ENCODE data around the gene SIAH1. TPM values are rescaled to one million over a fixed set of nuclear protein-coding genes. Genes with fewer than 3 reads are reported as not detected.
"Not testable (repeated sequence)": the region's sequence is repeated elsewhere in the genome, so short reads cannot be mapped to it uniquely, and the experiment has no call there.

The SIAH1 gene
- total RNA-seq, 1 donor from 2014 or later, result 24.4 TPM

GRCh38 chr16:48317614-48318315, 67.4 kb downstream of the SIAH1 start:
- H3K27me3 ChIP-seq (ENCODE audit: insufficient read depth, low read length), result no peaks in the 10 kb centered on the region
- H4K20me1 ChIP-seq (ENCODE audit: insufficient read depth, low read length), result peaks cover 46% of the 10 kb centered on the region
- H3K36me3 ChIP-seq (ENCODE audit: insufficient read depth, low read length), result no peaks in the 10 kb centered on the region
- peaks cover 6% of the 10 kb centered on the region for H3K9me3 Mint-ChIP-seq (ENCODE audit: unreplicated experiment)
- peak overlapping the region; percentile 85 for H3K27ac Mint-ChIP-seq (ENCODE audit: unreplicated experiment)
- no peaks in the 10 kb centered on the region for H3K27me3 Mint-ChIP-seq (ENCODE audit: low read depth, unreplicated experiment)
- H3K79me2 ChIP-seq (ENCODE audit: insufficient read depth, low read length), result peaks cover 3% of the 10 kb centered on the region
- H3K4me3 ChIP-seq (ENCODE audit: insufficient read depth, low read depth, low read length), result no peak overlapping the region
- TF ChIP-seq, protein P1, sequence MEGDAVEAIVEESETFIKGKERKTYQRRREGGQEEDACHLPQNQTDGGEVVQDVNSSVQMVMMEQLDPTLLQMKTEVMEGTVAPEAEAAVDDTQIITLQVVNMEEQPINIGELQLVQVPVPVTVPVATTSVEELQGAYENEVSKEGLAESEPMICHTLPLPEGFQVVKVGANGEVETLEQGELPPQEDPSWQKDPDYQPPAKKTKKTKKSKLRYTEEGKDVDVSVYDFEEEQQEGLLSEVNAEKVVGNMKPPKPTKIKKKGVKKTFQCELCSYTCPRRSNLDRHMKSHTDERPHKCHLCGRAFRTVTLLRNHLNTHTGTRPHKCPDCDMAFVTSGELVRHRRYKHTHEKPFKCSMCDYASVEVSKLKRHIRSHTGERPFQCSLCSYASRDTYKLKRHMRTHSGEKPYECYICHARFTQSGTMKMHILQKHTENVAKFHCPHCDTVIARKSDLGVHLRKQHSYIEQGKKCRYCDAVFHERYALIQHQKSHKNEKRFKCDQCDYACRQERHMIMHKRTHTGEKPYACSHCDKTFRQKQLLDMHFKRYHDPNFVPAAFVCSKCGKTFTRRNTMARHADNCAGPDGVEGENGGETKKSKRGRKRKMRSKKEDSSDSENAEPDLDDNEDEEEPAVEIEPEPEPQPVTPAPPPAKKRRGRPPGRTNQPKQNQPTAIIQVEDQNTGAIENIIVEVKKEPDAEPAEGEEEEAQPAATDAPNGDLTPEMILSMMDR (IDR thresholded peaks at IDR 0.05; ENCODE audit: insufficient read depth, low read depth, low read length), result peak; percentile 9
- TF ChIP-seq EZH2 (IDR thresholded peaks at IDR 0.05; ENCODE audit: insufficient read depth, low read length), result no peak
- no peaks in the 10 kb centered on the region for H3K9me3 ChIP-seq (ENCODE audit: insufficient read depth, low read depth, low read length)
- H3K36me3 Mint-ChIP-seq (ENCODE audit: low read depth, unreplicated experiment), result peaks cover 4% of the 10 kb centered on the region
- H3K4me1 ChIP-seq (ENCODE audit: insufficient read depth, low read length), result peaks cover 19% of the 10 kb centered on the region
- peak overlapping the region; percentile 40 for H3K4me2 ChIP-seq (ENCODE audit: low read length)
- peak; percentile 87 for DNase-seq (ENCODE audit: low read depth)
- H3K4me3 Mint-ChIP-seq (ENCODE audit: unreplicated experiment), result peak overlapping the region; percentile 14
- H3K27ac ChIP-seq (ENCODE audit: low read depth, low read length), result no peak overlapping the region
- no peak overlapping the region for H2AFZ ChIP-seq (ENCODE audit: low read depth, low read length)
- H3K4me1 Mint-ChIP-seq (ENCODE audit: low read depth, unreplicated experiment), result peaks cover 29% of the 10 kb centered on the region
- FAIRE-seq, result peak; percentile 13
- H3K9ac ChIP-seq (ENCODE audit: low read length), result no peak overlapping the region

DNA sequence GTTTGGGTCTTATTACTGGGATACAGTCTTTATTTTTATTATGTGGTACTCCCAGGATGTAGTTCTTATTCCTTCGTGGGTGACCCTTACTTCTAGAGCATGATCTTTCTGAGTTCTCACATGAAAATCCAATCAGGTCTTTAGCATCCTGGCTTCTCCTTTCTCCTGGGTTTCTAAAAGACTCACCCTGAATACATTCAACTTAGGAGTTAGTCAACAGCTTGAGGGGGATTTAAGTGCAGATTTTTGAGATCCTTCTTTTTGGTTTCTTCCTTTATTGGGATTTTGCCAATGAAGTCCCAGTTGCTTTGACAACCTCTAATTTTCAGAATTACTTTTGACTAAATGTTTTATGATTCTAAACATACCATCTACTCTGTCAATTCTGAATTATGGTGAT, 68.2 kb downstream of the SIAH1 start:
- Histone ChIP-seq H2AFZ (ENCODE audit: low read depth, low read length) (no peak overlapping the region), H3K36me3 (ENCODE audit: insufficient read depth, low read length) (no peaks in the 10 kb centered on the region), H3K27me3 (ENCODE audit: insufficient read depth, low read length) (no peaks in the 10 kb centered on the region), H3K4me2 (ENCODE audit: low read length) (peak overlapping the region; percentile 40), H3K79me2 (ENCODE audit: insufficient read depth, low read length) (peaks cover 3% of the 10 kb centered on the region), H3K9ac (ENCODE audit: low read length) (no peak overlapping the region), H3K27ac (ENCODE audit: low read depth, low read length) (no peak overlapping the region), H4K20me1 (ENCODE audit: insufficient read depth, low read length) (peaks cover 53% of the 10 kb centered on the region), H3K9me3 (ENCODE audit: insufficient read depth, low read depth, low read length) (no peaks in the 10 kb centered on the region), H3K4me1 (ENCODE audit: insufficient read depth, low read length) (peaks cover 19% of the 10 kb centered on the region), H3K4me3 (ENCODE audit: insufficient read depth, low read depth, low read length) (no peak overlapping the region)
- Mint-ChIP-seq H3K36me3 (ENCODE audit: low read depth, unreplicated experiment) (peaks cover 12% of the 10 kb centered on the region), H3K4me1 (ENCODE audit: low read depth, unreplicated experiment) (peaks cover 29% of the 10 kb centered on the region), H3K27me3 (ENCODE audit: low read depth, unreplicated experiment) (no peaks in the 10 kb centered on the region), H3K27ac (ENCODE audit: unreplicated experiment) (peak overlapping the region; percentile 85), H3K4me3 (ENCODE audit: unreplicated experiment) (no peak overlapping the region), H3K9me3 (ENCODE audit: unreplicated experiment) (peaks cover 14% of the 10 kb centered on the region)
- TF ChIP-seq, protein P1 (IDR thresholded peaks at IDR 0.05; ENCODE audit: insufficient read depth, low read depth, low read length), result no peak
- TF ChIP-seq EZH2 (IDR thresholded peaks at IDR 0.05; ENCODE audit: insufficient read depth, low read length), result no peak
- FAIRE-seq, result no peak
- no peak for DNase-seq (ENCODE audit: low read depth)

DNA sequence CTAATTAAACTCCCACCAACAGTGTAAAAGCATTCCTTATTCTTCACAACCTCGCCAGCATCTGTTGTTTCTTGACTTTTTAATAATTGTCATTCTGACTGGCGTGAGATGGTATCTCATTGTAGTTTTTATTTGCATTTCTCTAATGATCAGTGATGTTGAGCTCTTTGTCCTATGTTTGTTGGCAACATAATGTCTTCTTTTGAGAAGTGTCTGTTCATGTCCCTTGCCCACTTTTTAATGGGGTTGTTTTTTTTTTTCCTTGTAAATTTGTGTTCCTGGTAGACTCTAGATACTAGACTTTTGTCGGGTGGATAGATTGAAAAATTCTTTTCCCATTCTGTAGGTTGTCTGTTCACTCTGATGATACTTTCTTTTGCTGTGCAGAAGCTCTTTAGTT, 71.3 kb downstream of the SIAH1 start:
- Mint-ChIP-seq H3K4me1 (ENCODE audit: low read depth, unreplicated experiment) (peaks cover 23% of the 10 kb centered on the region), H3K36me3 (ENCODE audit: low read depth, unreplicated experiment) (peaks cover 39% of the 10 kb centered on the region), H3K9me3 (ENCODE audit: unreplicated experiment) (peaks cover 30% of the 10 kb centered on the region)
- not testable (repeated sequence) for DNase-seq (ENCODE audit: low read depth); H3K79me2 ChIP-seq (ENCODE audit: insufficient read depth, low read length); H3K27me3 Mint-ChIP-seq (ENCODE audit: low read depth, unreplicated experiment); H3K27ac ChIP-seq (ENCODE audit: low read depth, low read length); H3K4me3 Mint-ChIP-seq (ENCODE audit: unreplicated experiment); H3K27me3 ChIP-seq (ENCODE audit: insufficient read depth, low read length); H3K36me3 ChIP-seq (ENCODE audit: insufficient read depth, low read length); H3K9ac ChIP-seq (ENCODE audit: low read length); H3K27ac Mint-ChIP-seq (ENCODE audit: unreplicated experiment); H3K9me3 ChIP-seq (ENCODE audit: insufficient read depth, low read depth, low read length); H2AFZ ChIP-seq (ENCODE audit: low read depth, low read length); H3K4me3 ChIP-seq (ENCODE audit: insufficient read depth, low read depth, low read length); FAIRE-seq; H3K4me2 ChIP-seq (ENCODE audit: low read length)
- peaks cover 40% of the 10 kb centered on the region for H4K20me1 ChIP-seq (ENCODE audit: insufficient read depth, low read length)
- peaks cover 13% of the 10 kb centered on the region for H3K4me1 ChIP-seq (ENCODE audit: insufficient read depth, low read length)
